Measurements from ENCODE around the gene KIAA1586.
"Not testable (repeated sequence)": the region's sequence is repeated elsewhere in the genome, so short reads cannot be mapped to it uniquely, and the experiment has no call there.

KIAA1586 gene, protein sequence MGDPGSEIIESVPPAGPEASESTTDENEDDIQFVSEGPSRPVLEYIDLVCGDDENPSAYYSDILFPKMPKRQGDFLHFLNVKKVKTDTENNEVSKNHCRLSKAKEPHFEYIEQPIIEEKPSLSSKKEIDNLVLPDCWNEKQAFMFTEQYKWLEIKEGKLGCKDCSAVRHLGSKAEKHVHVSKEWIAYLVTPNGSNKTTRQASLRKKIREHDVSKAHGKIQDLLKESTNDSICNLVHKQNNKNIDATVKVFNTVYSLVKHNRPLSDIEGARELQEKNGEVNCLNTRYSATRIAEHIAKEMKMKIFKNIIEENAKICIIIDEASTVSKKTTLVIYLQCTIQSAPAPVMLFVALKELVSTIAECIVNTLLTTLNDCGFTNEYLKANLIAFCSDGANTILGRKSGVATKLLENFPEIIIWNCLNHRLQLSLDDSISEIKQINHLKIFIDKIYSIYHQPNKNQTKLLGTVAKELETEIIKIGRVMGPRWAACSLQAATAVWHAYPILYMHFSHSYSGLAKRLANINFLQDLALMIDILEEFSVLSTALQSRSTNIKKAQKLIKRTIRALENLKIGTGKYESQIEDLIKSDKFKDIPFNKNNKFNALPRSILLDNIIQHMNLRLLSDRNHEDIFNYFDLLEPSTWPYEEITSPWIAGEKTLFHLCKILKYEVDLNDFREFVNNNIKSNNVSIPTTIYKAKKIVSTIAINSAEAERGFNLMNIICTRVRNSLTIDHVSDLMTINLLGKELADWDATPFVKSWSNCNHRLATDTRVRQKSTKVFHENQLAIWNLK

DNA sequence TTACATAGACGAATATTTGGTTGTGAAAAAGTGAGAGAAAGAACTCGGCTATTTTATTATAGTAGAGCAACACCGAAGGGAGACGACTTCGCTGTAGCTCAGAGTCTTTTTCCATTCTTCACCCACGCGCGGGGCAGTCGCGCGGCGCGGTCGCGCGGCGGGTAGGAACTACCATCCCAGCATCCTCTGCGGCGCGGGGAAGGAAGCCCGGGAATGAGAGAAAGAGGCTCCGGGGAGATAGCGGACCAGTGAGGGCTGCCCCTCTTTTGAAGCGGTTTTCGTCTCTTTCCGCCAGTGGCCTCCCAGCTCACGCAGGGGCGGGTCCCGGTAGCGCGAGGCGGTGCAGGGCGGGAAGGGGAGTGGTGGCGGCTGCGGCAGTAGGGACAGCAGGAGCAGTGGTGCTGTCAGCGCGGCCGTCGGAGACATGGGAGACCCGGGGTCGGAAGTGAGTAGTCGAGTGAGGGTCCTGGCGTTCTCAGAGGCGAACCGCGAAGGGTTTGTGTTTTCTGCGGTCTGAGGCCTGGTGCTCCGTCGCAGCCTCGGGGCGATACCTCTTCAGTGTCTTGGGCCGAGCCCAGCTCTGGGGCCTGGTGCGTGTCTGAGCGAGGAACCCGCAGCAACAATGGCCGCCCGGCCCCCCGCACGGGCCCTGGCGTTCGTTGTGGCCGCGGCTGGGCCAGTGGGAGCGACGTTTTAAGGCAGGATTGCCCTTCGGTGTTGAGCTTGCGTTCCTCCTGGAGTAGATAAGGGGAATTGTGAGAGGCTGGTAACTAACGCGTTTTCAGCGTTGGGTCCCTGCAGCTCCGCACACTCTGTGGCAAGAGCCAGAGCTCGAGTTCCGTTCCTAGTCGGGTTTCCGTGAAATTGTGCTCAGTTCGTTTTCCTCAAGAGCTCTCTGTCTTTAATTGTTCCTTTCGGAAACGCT, at the start of gene KIAA1586:
KIAA1586 (plus strand) TSS at position 362 of the 925 bp plus-strand sequence; CDS start at position 425, 63 bp downstream.
- peak; percentile 82 for DNase-seq (ENCODE audit: low spot score)

DNA sequence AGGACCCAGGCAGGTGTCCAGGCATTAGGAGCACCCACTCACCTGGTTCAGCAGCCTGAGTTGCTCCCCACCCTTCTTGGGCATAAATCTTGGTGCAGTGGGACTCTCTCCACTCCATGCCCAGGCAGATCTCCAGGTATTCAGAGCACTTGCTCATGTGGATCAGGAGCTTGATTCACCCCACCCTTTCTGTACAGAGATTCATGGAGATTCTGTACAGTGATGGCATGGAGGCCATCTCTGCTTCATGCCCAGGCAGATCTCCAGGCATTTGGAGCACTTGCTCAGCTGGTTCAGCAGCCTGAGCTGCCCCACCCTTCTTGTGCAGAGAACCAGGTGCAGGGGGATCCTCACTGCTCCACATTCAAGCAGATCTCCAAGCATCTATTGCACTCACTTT, 47.4 kb upstream of the KIAA1586 start:
- DNase-seq (ENCODE audit: low spot score): no peak

DNA sequence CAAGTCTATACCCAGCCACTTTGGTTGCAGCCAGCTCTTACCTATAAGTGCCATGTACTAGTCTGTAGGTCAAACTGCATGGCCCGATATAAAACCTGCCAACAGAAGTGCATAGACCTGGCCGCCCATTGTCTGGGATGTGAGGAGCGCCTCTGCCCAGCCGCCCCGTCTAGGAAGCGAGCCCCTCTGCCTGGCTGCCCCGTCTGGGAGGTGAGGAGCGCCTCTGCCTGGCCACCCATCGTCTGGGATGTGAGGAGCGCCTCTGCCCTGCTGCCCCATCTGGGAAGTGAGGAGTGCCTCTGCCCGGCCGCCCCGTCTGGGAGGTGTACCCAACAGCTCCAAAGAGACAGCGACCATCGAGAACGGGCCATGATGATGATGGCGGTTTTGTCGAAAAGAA, 46.7 kb upstream of the KIAA1586 start:
- DNase-seq (ENCODE audit: low spot score): not testable (repeated sequence)

DNA sequence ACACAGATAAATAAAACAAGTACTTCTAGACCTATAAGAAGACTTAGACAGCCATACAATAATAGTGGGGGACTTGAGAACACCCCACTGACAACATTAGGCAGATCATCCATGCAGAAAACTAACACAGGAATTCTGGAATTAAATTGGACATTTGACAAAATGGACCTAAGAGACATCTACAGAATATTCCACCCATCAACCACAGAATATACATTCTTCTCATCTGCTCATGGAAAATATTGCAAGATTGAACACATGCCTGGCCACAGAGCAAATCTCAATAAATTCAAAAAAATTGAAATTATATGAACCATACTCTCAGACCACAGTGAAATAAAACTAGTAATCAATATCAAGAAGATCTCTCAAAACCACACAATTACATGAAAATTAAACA, 44.3 kb upstream of the KIAA1586 start:
- DNase-seq (ENCODE audit: low spot score): no peak

DNA sequence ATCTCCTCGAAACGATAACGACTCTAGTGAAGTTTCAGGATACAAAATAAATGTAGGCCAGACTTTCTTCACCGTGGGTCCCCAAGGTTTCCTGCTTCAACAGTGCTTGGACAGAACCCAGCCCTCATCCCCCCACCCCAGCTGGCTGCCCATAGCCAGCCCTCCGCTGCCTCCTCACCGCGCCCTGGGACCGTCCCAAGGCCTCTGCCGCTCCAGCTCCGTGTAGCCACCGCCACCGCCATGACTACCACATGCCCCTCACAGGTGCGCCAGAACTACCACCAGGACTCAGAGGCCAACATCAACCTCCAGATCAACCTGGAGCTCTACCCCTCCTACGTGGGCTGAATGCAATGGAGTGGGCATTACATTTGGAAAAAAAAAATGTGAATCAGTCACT, 42.2 kb upstream of the KIAA1586 start:
- no peak for DNase-seq (ENCODE audit: low spot score)

DNA sequence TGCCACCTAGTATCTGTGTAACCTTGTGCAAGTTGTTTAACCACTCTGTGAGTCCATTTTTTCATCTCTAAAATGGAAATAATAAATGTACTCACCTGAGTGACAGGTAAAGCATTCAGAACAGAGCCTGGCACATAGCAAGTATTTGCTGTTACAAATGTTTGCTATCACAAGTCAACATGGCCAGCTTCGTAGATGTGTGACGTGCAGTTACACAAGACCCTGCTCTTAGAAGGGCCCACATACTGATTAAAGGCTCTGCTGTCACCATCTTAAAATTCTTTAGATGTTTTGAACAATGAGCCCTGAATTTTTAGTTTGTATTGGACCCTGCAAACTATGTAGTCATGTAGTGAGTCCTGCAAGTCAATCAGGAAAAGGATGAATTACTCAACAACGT, 40.4 kb upstream of the KIAA1586 start:
- DNase-seq (ENCODE audit: low spot score): no peak

DNA sequence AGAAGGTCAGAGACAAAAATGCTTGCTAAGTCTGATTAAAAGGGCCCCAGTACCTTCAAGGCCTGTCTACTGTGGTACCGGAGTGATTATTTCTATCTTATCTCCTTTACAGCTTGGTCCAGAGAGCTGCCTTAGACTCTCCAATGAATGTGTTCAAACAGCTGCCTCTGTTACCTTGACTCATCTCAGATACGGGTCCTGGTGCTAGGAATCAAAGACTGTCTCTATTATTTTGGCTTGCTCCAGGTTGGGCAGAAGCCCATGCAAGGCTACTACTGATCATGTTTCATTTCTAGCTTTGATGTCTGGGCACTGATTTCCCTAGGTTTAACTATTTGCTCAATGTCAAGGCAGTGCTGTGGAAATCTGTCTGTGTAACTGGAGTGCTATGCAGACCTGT, 38.4 kb upstream of the KIAA1586 start:
- DNase-seq (ENCODE audit: low spot score): not testable (repeated sequence)

DNA sequence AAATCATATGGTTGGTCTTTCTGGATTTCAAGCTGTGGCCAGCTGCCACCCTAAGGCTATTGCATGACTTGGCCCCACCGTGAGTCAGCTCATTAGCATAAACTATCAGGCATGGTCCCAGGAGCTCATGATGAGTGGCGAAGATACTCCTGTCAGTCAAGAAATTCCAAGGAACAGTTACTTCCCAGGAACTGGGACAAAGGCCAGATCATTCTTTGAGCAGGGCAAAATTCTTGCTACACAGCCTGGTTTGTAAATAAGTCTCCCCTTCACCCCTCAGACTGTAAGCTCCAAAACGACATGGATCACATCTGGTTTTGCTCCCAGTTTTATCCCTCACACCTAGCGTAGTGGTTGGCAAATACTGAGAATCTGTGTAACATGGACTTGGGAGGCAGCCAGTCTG, 33.0 kb upstream of the KIAA1586 start:
- DNase-seq (ENCODE audit: low spot score): peak; percentile 46

DNA sequence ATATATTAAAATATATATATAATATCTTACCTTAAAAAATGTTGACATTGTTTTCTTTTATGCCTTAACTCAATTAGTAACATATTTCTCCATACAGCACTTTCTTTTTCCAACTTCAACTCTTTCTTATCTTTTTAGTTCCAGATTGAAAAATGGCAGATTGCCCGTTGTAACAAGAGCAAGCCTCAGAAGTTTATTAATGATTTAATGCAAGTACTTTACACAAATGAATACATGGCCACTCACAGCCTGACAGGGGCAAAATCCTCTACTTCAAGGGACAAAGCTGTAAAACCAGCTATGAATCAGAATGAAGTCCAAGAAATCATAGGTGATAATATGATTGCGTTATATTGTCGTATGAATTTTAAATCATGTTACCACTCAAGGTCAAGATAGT, 29.4 kb upstream of the KIAA1586 start:
- DNase-seq (ENCODE audit: low spot score): no peak

DNA sequence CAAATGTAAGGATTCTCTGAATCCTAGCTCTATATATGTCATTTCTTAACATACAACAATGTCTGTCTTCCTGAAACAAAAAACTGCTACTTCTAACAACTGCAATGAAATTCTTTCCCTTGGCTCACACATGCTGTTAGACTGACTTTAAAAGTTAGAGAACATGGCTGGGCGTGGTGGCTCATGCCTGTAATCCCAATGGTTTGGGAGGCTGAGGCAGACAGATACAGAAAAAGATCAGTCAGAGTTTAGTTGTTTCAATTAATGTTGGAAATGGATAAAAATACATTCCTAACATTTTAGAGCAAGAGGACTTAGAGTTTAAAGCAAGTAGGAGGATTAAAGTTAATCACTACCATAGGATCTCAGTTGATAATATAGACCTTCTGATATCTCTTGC, 28.7 kb upstream of the KIAA1586 start:
- DNase-seq (ENCODE audit: low spot score): no peak

DNA sequence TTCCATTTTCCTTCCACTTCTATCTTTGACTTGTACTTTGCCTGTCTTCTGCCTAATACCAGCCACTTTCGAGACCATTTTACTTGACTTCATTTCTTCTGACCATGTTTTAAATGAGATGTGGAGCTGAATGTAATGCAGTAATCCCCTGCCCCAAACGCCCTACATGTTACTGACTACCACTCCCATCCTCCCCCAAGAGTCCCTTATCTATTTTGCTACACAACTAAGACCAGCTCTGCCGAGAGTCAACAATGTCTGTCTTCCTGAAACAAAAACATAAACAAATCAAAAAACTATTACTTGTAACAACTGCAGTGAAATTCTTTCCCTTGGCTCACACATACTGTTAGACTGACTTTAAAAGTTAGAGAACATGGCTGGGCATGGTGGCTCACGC, 27.1 kb upstream of the KIAA1586 start:
- no peak for DNase-seq (ENCODE audit: low spot score)

DNA sequence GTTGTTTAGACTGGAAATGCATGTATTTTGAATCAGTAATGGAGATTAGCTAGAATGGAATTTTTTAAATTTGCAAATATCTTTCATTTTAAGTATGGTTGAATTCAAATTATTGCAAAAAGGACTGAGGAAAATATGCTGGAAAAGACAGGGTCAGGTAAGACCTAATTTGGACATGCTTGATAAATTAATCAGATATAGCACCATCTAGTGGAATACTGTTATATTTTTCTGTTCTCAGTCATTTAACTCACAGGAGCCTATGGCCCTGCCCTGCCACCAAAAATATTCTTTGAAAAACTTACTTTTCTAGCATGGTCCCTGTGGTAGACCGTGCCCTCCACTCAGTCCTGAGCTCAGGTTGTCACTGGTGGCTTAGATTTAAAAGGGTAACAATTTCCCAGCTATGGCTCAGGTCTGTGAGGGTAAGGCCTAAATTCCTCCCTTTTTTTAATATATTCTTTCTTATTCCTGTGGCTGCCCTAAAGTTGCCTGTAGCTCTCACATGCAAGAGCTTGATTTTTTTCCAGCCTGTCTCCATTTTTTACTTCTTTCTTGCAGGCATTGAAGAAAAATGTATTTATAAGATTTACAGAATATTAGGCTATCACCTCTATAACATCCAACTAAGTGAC, 25.3 kb upstream of the KIAA1586 start:
- peak; percentile 30 for DNase-seq (ENCODE audit: low spot score)

DNA sequence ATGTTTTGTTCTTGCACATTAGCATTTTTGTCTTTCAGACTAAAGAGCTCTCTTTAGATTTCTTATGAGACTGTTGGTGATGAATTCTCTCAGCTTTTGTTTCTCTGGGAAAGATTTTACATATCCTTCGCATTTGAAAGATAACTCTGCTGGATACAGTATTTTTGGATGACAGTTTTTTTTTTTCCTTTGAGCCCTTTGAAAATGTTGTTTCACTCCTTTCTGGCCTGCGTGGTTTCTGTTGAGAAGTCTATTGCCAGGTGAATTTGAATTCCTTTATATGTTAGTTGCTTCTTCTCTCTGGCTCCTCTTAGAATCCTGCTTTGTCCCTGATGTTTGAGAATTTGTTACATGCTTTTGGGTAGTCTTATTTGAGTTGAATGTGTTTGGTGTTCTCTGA, 22.2 kb upstream of the KIAA1586 start:
- DNase-seq (ENCODE audit: low spot score): no peak

DNA sequence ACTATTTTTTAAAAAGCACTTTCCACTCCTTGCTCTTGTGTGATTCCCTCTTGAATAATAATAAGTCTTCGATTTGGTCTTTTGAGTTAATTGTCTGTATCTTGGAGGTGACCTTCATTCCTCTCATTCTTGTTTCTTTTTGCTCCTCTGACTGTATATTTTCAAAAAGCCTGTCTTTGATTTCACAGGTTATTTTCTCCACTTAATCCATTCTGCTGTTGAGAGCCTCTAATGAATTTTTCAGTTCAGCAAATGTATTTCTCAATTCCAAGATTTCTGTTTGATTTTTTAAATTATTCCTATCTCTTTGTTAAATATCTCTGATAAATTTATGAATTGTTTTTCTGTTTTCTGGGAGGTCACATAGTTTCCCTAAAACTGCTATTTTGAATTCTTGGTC, 21.7 kb upstream of the KIAA1586 start:
- DNase-seq (ENCODE audit: low spot score): no peak

DNA sequence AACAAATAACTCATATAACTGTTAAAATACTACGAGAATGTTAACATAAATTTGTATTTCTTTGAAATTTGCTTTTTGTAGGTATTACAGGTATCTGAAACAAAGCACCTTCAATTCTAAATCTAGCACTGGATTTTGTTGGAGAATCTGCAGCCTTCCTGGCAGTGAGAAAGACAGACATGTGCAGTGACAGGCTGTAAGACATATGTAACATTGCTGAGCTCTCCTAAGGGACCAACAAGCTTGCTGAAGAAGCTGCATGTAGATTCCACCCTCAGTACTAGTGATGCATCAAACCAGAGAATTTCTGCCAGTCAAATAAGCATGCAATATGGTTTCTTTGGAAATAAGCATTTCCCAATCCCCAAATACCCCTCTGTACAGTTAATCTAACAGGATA, 20.5 kb upstream of the KIAA1586 start:
- DNase-seq (ENCODE audit: low spot score): no peak

DNA sequence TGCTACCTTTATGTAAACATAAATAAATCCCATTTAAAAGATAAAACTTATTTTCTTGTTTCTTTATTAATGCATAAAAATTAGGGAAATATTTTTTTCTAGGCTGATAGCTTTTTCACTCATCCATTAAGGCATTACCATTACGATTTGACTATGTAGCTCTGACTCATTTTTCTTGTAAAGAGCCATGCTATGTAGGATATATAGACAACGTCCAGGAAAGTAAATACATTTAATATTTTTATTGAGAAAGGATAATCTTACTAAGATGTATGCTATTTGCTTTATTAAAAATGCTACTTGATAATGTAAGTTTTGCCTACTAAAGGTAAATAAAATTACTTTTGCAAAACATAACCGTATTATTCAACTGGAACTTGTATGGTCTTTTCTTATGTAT, 19.2 kb upstream of the KIAA1586 start:
- no peak for DNase-seq (ENCODE audit: low spot score)

DNA sequence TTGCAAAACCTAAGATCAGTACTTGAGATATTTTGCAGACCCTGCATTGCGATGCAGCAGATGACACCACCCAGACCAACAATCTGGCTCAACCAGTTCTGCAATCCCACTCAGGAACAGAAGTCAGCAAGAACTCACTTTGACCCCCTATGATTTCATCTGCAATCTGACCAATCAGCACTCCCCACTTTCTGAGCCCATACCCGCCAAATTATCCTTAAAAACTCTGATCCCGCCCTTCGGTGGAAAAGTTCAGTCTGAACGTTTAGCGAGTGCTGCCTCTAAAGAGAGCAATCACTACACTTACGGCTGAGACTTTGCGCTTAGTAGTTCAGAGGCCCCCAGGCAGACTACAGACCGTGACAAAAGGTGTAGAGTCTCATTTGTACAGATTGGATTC, 17.3 kb upstream of the KIAA1586 start:
- DNase-seq (ENCODE audit: low spot score): no peak

DNA sequence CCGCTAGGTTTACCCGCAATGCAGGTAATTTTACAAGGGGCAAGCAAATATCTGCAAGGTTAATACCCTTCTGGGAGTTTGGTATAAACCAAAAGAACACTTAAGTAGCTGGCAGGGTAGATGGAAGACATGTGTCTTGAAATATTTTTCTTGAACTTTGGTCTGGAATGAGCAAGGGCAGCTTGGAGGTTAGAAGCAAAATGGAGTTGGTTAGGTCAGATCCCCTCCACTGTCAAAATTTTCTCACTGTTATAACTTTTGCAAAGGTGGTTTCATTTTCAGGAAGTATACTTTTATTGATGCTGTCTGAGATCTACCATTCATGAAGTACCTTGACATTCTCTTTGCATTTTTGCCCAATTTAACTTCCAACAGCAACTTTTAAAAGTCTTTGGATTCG, 13.3 kb upstream of the KIAA1586 start:
- DNase-seq (ENCODE audit: low spot score): no peak

DNA sequence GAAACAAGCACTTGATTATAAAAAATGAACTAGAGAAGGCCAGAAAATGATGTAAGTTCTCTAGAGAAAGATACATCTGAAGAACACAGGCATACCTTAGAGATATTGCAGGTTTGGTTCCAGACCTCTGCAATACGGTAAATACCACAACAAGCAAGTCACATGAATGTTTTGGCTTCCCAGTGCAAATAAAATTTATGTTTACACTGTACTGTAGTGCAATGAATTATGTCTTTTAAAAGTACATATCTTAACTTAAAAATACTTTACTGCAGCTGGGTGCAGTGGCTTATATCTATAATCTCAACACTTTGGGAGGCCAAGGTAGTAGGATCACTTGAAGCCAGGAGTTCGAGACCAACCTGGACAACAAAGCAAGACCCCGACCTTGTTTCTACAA, 10.9 kb upstream of the KIAA1586 start:
- no peak for DNase-seq (ENCODE audit: low spot score)

DNA sequence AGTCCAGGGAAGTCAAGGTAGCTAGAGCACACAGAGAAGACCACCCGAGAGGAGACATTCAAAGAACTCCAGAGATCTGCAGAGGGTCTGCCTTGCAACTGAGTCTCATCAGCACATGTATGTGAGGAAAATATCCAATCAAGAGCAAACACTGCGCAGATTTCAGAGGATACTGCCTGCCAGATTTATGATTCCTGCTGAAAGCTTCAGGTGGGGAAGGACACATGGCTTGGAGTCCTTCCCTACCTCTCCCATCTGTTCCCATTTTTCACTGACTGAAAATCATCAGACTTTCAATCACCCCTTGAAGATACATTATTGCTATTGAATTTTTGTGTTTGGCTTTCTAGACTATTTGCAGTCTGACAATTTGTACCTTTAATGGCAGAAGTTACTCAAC, 7.6 kb upstream of the KIAA1586 start:
- DNase-seq (ENCODE audit: low spot score): no peak

DNA sequence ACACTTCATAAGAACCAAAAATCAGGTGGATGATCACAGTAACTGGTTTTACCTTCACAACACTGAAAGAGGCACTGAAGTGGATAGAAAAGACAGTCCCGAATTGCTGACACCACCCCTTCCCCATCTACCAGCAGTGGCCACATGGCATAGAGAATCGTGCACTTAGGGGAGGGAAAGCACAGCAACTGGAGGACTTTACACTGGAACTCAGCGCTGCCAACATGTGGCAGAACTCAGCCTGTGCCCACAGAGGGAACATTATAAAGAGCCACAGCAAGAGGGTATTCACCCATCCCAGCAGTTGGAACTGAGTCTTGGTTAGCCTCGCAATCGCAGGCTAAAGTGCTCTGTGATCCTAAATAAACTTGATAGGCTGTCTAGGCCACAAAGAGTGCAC, 6.5 kb upstream of the KIAA1586 start:
- no peak for DNase-seq (ENCODE audit: low spot score)

DNA sequence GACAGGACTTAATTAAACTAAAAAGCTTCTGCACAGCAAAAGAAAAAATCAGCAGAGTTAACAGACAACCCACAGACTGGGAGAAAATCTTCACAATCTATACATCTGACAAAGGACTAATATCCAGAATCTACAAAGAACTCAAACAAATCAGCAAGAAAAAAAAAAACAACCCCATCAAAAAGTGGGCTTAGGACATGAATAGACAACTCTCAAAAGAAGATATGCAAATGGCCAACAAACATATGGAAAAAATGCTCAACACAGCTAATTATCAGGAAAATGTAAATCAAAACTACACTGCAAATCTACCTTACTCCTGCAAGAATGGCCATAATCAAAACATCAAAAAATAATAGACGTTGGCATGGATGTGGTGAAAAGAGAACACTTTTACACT, 2.4 kb upstream of the KIAA1586 start:
- not testable (repeated sequence) for DNase-seq (ENCODE audit: low spot score)

Data from hepatic stellate cell (primary cell).